IMR-90 (cell line): ENCODE data around the gene TGM2.

Source experiments
- CEBPB ChIP-seq: IDR thresholded peaks from 2 replicates; pipeline ENCODE4 v1.6.1; 2012; ENCODE audit warnings: low read depth, low read length, improper control_type of control experiment
- MAFK ChIP-seq: IDR thresholded peaks from 2 replicates; pipeline ENCODE4 v1.6.1; 2012; ENCODE audit warnings: low read depth, low read length, improper control_type of control experiment
- MAZ ChIP-seq: IDR thresholded peaks from 2 replicates; pipeline ENCODE4 v1.6.1; 2012; ENCODE audit warnings: low read depth, mild to moderate bottlenecking, low read length, improper control_type of control experiment, moderate library complexity, borderline replicate concordance
- MXI1 ChIP-seq: IDR thresholded peaks from 2 replicates; pipeline ENCODE4 v1.6.1; 2012; ENCODE audit warnings: low read depth, mild to moderate bottlenecking, low read length, moderate library complexity, borderline replicate concordance
- POLR2A ChIP-seq: IDR thresholded peaks from 2 replicates; pipeline ENCODE4 v1.6.1; 2012; ENCODE audit warnings: mild to moderate bottlenecking, low read depth, low read length
- RAD21 ChIP-seq: IDR thresholded peaks from 2 replicates; pipeline ENCODE4 v1.6.1; 2012; ENCODE audit warnings: low read length, improper control_type of control experiment
- RFX5 ChIP-seq: IDR thresholded peaks from 2 replicates; pipeline ENCODE4 v1.8.0; 2012; ENCODE audit warnings: low read depth, mild to moderate bottlenecking, low read length, moderate library complexity
- TF ChIP-seq, protein P1 (sequence below): conservative IDR thresholded peaks from 2 replicates; pipeline ENCODE4 v1.5.1; 2012; ENCODE audit warnings: mild to moderate bottlenecking, low read depth, low read length, improper control_type of control experiment

DNA sequence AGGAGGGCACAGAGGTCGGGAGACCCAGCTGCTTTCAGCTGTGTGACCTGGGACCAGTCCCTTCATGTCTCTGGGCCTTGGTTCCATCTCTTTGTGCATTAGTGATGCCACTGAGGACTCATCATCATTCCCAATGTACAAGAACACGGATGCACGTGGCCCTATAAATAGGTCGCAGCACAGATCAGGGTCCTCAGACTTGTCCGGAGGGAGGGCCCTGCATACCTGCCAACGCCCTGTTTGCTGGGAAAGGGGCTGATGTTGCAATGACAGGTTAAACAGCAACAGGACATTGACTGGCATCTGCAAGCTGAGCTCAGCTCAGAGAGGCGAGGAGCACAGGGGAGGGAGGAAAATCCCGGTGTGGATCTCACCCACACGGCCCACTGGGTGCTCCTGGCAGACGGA, 21.8 kb downstream of the TGM2 start:
- TF ChIP-seq, protein P1, sequence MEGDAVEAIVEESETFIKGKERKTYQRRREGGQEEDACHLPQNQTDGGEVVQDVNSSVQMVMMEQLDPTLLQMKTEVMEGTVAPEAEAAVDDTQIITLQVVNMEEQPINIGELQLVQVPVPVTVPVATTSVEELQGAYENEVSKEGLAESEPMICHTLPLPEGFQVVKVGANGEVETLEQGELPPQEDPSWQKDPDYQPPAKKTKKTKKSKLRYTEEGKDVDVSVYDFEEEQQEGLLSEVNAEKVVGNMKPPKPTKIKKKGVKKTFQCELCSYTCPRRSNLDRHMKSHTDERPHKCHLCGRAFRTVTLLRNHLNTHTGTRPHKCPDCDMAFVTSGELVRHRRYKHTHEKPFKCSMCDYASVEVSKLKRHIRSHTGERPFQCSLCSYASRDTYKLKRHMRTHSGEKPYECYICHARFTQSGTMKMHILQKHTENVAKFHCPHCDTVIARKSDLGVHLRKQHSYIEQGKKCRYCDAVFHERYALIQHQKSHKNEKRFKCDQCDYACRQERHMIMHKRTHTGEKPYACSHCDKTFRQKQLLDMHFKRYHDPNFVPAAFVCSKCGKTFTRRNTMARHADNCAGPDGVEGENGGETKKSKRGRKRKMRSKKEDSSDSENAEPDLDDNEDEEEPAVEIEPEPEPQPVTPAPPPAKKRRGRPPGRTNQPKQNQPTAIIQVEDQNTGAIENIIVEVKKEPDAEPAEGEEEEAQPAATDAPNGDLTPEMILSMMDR = no peak
- no peak for TF ChIP-seq POLR2A
- TF ChIP-seq MAFK = no peak
- TF ChIP-seq RFX5 = no peak
- no peak for TF ChIP-seq RAD21
- no peak for TF ChIP-seq MAZ
- no peak for TF ChIP-seq MXI1
- TF ChIP-seq CEBPB = peak; percentile 57
